Stimulated activated naive CD8-positive, alpha-beta T cell treated with anti-CD3 and anti-CD28 coated beads, Interleukin-15, amount 100 ng/mL, for 72 hours (primary cell): ENCODE results near the gene EDA.

Experiments used
- ATAC-seq: fragments of 150-1000 bp; cut with Tn5 transposase; 2 replicates; pipeline ENCODE4 v1.10.0; 2021; ENCODE audit warnings: mild to moderate bottlenecking, moderate library complexity
- DNase-seq, 2 donors: peaks; one replicate each; pipeline ENCODE4 v3.0.0; 2021 to 2022
- H3K27ac Mint-ChIP-seq, 2 donors: one replicate each; pipeline ENCODE4 v1.8.0; 2022; ENCODE audit warnings: mild to moderate bottlenecking in 2 of 2, mixed read lengths in 2 of 2, moderate library complexity in 2 of 2
- H3K27me3 Mint-ChIP-seq: one replicate; pipeline ENCODE4 v1.8.0; 2022; ENCODE audit warnings: mixed read lengths
- H3K4me1 Mint-ChIP-seq: one replicate; pipeline ENCODE4 v1.8.0; 2022; ENCODE audit warnings: mild to moderate bottlenecking, mixed read lengths
- H3K4me3 Mint-ChIP-seq, 2 donors: one replicate each; pipeline ENCODE4 v1.8.0; 2022; ENCODE audit warnings: mild to moderate bottlenecking in 2 of 2, mixed read lengths in 2 of 2, moderate library complexity in 1 of 2
- H3K9me3 Mint-ChIP-seq, 2 donors: one replicate each; pipeline ENCODE4 v1.8.0; 2022; ENCODE audit warnings: mixed read lengths in 2 of 2

EDA gene

DNA sequence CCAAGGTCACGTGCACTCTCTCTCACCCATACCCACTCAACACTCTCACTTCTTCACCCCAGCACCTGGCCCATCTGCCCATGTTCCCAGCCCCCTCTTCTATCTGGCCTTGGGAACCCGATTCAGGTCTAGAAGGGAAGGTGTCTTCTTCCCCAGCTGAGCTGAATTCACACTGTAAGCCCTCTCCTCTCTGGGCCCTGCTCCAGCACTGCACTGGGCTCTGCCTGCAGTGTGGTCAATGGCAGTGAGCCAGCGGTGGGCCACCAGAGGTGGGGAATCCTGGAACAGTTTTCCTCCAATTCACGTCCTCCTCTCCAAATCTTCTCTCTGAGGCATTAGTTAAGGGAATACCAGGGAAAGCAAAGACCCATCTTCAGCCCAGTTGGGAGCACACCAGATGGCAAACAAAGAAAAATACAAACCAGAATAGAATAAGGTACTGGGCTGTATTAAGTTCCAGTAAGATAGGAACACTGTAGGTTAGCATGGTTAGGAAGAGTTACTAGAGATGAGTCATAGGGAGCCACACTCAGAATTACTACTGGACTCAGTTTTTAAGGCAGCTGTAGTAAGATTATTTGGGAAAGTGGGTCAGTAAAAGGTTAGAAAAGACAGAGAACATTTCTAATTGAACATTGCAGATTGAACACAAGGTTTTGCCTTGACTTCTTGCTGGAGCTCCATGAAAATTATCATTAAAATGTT, 428.8 kb downstream of the EDA start:
- no peak for ATAC-seq
- H3K4me3 Mint-ChIP-seq = no peak overlapping the region
- no peaks in the 10 kb centered on the region for H3K9me3 Mint-ChIP-seq
- DNase-seq = no peak
- no peak overlapping the region for H3K27ac Mint-ChIP-seq
- H3K4me1 Mint-ChIP-seq = no peaks in the 10 kb centered on the region
- peaks cover 7% of the 10 kb centered on the region for H3K27me3 Mint-ChIP-seq

DNA sequence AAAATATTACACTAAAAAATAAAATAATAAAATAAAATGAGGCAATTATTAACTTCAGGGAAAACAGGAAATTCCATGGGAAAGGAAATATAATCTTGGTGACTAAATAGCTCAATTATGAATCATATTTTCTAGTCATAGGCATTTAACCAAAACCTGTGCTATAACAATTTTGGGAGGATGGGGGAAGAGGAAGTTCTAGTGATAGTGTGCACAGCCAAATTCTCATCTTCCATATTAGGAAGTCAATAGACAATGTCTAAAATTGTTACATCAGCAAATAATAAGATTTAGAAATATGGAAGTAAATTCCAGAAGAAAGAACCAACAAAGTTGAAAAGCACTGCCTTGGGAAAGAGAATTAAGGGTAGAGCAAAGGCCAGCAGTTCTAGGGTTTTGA, 431.1 kb downstream of the EDA start:
- ATAC-seq (no peak), DNase-seq (no peak)
- peaks cover 7% of the 10 kb centered on the region for H3K27me3 Mint-ChIP-seq
- no peak overlapping the region for H3K27ac Mint-ChIP-seq
- H3K4me3 Mint-ChIP-seq = no peak overlapping the region
- H3K4me1 Mint-ChIP-seq = no peaks in the 10 kb centered on the region
- no peaks in the 10 kb centered on the region for H3K9me3 Mint-ChIP-seq

DNA sequence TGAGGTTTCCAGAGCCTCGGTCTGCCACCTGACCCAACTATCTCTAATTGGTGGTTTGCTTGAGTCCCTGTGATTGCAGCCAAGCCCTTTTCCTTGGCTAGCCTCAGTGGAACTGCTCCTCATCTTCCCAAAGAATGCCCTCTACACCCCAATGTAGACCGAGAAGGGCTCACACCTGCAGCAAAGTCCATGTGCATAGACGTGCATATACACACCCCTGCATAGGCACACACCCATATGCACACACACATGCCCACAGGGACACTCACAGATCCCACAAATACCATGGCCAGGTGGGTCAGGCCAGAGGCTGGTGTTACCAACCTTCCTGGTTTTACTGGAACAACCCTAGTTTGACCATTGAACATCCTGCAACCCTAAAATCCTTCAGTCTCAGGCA, 433.5 kb downstream of the EDA start:
- peaks cover 7% of the 10 kb centered on the region for H3K27me3 Mint-ChIP-seq
- DNase-seq (no peak), ATAC-seq (no peak)
- H3K9me3 Mint-ChIP-seq = no peaks in the 10 kb centered on the region
- no peaks in the 10 kb centered on the region for H3K4me1 Mint-ChIP-seq
- no peak overlapping the region for H3K4me3 Mint-ChIP-seq
- H3K27ac Mint-ChIP-seq = no peak overlapping the region

DNA sequence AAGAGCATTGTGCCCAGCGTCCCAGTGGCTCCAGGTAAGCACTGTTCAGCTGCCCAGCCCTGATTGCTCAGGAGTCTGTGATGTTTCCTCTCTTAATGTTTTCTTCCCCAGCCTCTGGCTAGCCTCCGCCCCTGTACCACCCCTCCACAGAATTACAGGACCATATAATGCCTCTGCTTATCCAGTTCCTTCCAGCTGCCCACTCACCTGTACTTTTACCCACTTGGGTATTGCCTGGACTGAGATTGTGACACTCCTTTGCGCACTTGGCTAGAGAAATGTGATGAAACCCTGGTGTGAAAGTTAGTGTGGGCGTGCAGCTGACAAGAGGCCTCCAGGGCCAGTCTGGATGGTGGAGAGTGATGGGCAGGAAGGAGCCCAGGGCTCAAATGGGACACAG, 434.0 kb downstream of the EDA start, which contains the start of gene AWAT2:
TSS of gene AWAT2 (minus strand) at position 14 of the 400 bp plus-strand sequence. CDS start at position 8, 6 bp downstream.
- DNase-seq = no peak
- Mint-ChIP-seq H3K27ac (no peak within 1 kb of the TSS), H3K27me3 (peaks cover 2% of the 10 kb centered on the region), H3K9me3 (no peaks in the 10 kb centered on the region), H3K4me1 (no peaks in the 10 kb centered on the region), H3K4me3 (no peak within 1 kb of the TSS)
- ATAC-seq = no peak

DNA sequence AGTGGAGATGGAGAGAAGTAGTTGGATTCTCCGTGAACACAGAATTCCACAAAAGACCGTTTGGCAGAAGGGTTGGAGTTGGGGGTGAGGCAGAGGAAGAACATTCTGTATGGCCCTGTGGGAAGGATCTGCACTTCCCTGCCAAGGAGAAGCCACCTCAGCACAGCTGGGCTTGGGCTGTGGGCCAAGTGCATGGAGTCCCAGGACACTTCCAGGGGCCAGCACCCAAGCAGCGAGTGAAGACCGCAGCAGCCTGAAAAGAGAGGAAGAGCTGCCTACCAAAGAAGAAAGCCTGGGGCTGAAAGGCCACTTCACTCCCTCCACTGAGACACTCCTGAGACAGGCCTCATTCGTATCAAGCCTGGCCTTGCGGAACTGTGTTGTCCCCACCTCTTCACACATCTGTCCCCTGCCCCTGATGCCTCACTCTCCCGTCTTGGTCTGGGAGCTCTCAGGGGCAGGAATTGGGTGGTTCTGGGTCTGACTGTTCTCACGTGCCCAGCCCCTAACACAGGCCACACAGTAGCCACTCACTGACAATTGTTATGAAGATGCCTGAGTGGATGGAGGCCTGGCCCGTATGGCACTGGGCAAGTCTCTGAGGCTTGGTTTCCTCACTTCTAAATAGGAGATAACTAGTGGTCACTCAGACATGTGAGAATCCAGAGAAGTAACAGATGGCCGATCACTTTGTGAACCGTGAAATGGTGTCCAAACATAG, 437.1 kb downstream of the EDA start:
- Mint-ChIP-seq H3K27ac (no peak overlapping the region), H3K27me3 (no peaks in the 10 kb centered on the region), H3K4me1 (no peaks in the 10 kb centered on the region), H3K4me3 (no peak overlapping the region), H3K9me3 (no peaks in the 10 kb centered on the region)
- ATAC-seq (no peak), DNase-seq (no peak)

DNA sequence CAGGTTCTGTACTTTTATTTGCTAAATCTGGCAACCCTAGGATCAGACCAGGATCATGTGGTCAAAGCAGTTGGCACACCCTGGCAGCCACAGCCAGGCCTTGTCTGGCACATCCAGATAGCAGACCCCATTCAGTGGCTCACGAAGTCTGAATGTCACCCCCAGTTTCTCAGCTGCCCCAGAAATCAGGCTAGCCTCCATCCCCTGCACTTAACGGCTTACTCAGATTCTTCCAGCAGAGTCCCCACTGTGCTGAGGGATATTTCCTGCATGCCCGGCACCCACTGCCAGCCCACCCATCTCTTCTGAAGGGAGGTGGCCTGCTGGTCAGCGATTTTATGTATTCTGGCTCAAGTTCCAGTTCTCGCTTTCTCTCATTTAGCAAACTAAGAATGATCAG, 438.5 kb downstream of the EDA start:
- ATAC-seq = no peak
- H3K27ac Mint-ChIP-seq = no peak overlapping the region

DNA sequence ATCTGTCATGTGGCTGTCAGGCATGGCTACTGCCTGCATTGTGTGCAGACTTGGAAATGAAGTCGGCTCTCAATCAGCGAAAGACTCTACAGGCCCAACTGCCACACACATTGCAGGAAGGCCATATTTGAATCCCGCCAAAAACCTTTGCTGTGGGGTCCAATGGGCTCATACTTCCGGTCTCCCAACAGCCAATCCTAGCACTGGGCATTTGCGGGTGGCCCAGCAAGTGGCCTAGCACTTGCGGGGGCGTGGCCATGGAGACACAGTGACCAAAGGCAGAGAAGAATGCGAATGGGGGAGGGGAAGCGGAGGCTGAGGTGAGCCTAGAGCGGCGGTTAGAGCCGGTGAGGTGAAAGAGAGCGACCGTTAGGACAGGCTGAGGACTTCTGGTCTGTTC, 446.2 kb downstream of the EDA start, which contains the start of gene OTUD6A:
TSS of gene OTUD6A (plus strand) at position 382 of the 400 bp plus-strand sequence. CDS start 68 bp downstream, outside the sequence.
- Mint-ChIP-seq H3K27me3 (peaks cover 12% of the 10 kb centered on the region), H3K4me1 (no peaks in the 10 kb centered on the region), H3K9me3 (no peaks in the 10 kb centered on the region), H3K4me3 (no peak within 1 kb of the TSS), H3K27ac (no peak within 1 kb of the TSS)
- ATAC-seq (no peak), DNase-seq (no peak)

More for the DNA sequence above, 438.5 kb downstream of the EDA start:
- Mint-ChIP-seq H3K4me1 (no peaks in the 10 kb centered on the region), H3K4me3 (no peak overlapping the region), H3K9me3 (no peaks in the 10 kb centered on the region), H3K27me3 (no peaks in the 10 kb centered on the region)
- DNase-seq = no peak

DNA sequence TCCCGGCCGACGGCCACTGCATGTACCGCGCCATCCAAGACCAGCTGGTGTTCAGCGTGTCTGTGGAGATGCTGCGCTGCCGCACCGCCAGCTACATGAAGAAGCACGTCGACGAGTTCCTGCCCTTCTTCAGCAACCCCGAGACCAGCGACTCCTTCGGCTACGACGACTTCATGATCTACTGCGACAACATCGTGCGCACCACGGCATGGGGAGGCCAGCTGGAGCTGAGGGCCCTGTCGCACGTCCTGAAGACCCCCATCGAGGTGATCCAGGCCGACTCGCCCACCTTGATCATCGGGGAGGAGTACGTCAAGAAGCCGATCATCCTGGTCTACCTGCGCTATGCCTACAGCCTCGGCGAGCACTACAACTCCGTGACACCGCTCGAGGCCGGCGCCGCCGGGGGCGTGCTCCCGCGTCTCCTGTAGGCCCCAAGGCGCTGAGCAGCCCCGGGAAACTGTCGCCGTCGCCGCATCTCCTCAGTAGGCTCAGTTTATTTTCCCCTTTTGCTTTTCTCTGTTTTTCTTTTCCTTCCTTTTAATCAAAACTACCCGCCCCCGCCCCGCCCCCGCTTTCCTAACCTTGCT, 447.1 kb downstream of the EDA start:
- ATAC-seq (no peak), DNase-seq (no peak)
- no peak overlapping the region for H3K27ac Mint-ChIP-seq
- H3K4me1 Mint-ChIP-seq = no peaks in the 10 kb centered on the region
- no peak overlapping the region for H3K4me3 Mint-ChIP-seq
- H3K9me3 Mint-ChIP-seq = no peaks in the 10 kb centered on the region
- peaks cover 12% of the 10 kb centered on the region for H3K27me3 Mint-ChIP-seq

DNA sequence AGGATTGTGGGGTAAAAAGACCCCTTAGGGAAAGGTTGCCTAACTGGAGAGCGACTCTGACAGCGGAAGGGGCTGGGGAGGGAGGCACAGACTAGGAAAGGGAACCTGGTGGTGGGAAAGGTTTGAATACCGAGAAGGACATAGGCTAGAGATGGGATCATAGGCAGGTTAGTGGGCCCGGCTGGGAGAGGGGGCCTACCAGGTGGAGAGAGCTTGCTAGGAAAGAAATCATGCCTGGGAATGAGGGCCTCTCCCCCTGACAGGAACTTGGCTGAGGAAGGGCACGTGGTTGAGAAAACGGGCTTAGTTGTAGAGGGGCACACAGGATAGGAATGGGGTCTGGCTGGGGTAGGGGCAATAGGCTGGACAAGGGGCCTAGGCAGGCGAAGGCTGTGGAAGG, 450.7 kb downstream of the EDA start:
- H3K4me1 Mint-ChIP-seq = no peaks in the 10 kb centered on the region
- no peak overlapping the region for H3K4me3 Mint-ChIP-seq
- DNase-seq = no peak

DNA sequence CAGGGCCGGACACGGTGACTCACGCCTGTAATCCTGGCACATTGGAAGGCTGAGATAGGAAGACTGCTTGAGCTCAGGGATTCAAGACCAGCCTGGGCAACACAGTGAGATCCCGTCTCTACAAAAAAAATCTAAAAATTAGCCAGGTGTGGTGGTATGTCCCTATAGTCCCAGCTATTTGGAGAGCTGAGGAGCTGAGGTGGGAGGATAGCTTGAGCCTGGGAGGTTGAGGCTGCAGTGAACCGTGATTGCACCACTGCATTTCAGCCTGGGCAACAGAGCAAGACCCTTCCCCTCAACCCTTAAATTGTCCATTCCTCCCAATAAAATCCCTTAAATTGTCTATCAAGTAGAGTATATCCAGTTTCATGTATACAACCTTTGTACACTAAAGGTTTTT, 463.4 kb downstream of the EDA start:
- no peak overlapping the region for H3K27ac Mint-ChIP-seq
- H3K27me3 Mint-ChIP-seq = no peaks in the 10 kb centered on the region
- ATAC-seq (no peak), DNase-seq (no peak)
- peaks cover 0 to 6% of the 10 kb centered on the region in 2 donors for H3K9me3 Mint-ChIP-seq
- H3K4me3 Mint-ChIP-seq = no peak overlapping the region
- H3K4me1 Mint-ChIP-seq = no peaks in the 10 kb centered on the region

More for the DNA sequence above, 450.7 kb downstream of the EDA start:
- Mint-ChIP-seq H3K27me3 (peaks cover 12% of the 10 kb centered on the region), H3K9me3 (no peaks in the 10 kb centered on the region), H3K27ac (no peak overlapping the region)
- no peak for ATAC-seq

DNA sequence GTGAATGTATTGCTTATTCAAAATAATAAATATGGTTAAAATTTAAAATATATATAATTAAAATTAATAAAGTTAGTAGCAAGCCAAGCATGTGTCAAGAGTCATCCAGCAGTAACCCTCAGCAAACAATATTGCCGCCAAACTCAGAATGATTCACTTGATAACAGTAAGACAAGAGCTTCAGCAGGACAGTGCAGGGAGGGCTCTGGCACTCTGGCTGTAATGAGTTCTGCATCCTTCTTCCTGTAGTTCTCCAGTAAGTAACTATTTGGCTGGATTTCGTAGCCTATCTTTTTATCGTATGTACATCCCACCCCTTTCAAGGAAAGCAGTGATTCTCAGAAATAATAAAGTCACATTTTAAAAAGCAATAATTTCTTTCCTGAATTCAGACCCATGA, 464.0 kb downstream of the EDA start:
- Mint-ChIP-seq H3K4me3 (no peak overlapping the region), H3K9me3 (peaks cover 0 to 6% of the 10 kb centered on the region in 2 donors), H3K4me1 (no peaks in the 10 kb centered on the region), H3K27ac (no peak overlapping the region), H3K27me3 (no peaks in the 10 kb centered on the region)
- DNase-seq (no peak), ATAC-seq (no peak)

DNA sequence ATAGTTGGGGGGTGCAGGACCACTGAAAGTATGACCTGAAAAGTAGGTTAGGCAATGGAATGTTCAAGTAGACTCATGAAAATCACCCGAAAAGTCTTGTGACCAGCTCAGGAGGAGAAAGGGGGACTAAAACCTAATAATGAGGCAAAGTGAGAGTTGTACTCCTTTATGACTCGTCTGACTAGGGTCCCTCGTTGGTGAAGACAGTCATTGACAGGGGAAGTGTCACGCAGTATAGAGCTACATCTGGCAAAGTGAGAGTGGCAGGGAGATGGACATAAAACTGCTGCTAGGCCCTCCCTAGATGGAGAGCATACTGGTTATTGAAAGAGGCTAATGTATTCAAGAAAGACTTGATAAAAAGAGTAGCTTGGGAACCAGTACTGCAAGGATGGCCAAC, 466.8 kb downstream of the EDA start:
- peak; percentile 60 for ATAC-seq
- no peak for DNase-seq
- H3K27me3 Mint-ChIP-seq = no peaks in the 10 kb centered on the region
- no peaks in the 10 kb centered on the region for H3K9me3 Mint-ChIP-seq
- no peaks in the 10 kb centered on the region for H3K4me1 Mint-ChIP-seq
- H3K4me3 Mint-ChIP-seq = no peak overlapping the region
- no peak overlapping the region for H3K27ac Mint-ChIP-seq

DNA sequence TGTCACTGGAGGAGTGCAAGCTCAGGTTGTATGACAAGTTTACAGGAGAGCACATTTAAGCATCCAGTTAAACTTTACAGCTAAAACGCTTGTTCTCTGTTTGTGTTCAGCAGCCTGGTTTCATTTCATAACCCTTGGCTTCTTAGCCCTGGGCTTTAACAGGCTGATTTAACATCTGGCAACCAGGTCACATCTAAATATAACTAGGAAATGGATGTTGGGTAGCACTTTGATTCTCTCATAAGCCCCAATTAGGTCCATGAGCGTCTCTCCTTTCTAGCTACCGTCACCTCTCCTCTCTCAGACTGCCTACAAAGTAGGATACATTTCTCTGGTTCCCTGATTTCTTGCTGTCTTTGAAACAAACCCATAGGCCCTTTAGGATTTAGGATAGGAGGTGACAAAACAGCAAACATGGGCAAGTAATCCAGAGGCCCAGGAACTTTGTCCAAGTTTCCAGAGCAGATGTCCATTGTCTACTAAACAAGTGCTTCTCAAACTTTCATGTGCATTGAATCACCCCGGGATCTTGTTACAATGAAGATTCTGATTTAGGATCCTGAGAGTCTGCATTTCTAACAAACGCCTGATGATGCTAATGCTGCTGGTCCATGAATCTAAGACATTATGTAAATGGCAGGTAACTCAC, 468.8 kb downstream of the EDA start:
- no peak for DNase-seq
- no peak for ATAC-seq
- no peak overlapping the region for H3K27ac Mint-ChIP-seq
- no peaks in the 10 kb centered on the region for H3K9me3 Mint-ChIP-seq
- no peak overlapping the region for H3K4me3 Mint-ChIP-seq
- no peaks in the 10 kb centered on the region for H3K27me3 Mint-ChIP-seq
- H3K4me1 Mint-ChIP-seq = no peaks in the 10 kb centered on the region

DNA sequence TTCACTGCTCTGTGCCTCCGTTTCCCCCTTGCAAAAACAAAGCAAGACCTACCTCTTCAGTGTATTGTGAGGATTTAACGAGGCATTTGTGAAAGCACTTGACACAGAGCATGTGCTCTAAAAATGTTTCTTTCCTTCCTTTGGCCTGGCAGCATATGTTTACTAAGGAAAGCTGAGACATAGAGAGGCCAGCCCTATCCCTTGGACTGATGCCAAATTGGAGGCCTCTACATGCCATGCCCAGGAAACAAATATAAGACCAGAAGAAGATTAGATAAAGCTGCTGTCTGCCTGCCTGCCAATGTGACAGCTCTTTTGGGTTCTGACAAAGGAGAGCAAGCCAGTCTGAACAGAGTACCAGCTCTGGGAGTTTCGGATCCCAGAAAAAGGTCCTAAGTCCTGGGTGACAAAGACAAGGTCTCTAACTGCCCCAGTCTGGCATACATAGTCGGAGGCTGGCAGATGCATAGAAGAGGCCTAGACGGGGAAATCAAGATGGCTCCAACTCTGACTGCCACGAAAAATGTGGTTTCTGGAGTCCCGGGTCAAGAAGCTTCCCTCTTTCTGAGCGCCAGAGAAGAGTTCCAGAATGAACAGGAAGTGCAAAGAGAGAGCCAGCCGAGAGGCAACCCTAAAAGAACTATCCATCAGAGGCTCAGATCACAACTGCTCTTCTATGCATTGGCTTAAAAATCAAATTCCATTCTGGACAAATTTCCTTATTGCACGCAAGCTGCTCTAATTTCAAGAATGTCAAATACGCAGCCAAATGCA, 472.1 kb downstream of the EDA start:
- no peak for DNase-seq
- Mint-ChIP-seq H3K4me3 (no peak overlapping the region), H3K27ac (no peak overlapping the region), H3K9me3 (no peaks in the 10 kb centered on the region), H3K4me1 (no peaks in the 10 kb centered on the region), H3K27me3 (no peaks in the 10 kb centered on the region)
- ATAC-seq = no peak

DNA sequence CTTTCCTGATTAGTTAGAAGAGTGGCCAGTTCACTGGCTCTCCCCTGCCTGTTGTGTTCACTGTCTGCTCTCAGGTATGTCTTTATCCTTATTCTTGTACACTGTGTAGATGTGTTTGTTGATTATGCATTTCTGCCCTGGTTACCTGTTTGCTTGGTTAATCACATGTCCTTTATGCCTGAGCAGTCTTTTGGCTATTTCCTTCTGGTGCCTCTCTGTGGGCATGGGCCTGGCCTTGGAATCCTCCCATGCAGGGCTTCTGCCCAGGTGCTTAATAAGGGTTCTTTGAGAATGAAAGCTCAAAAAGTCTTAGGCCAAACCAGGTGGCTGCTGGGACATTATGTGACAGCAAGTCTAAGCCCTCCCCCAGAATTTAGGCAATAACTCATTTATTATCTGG, 472.8 kb downstream of the EDA start:
- Mint-ChIP-seq H3K27me3 (no peaks in the 10 kb centered on the region), H3K4me1 (no peaks in the 10 kb centered on the region), H3K4me3 (no peak overlapping the region), H3K27ac (no peak overlapping the region), H3K9me3 (no peaks in the 10 kb centered on the region)
- ATAC-seq (no peak), DNase-seq (no peak)
